ENCODE measurements around the gene KRTAP12-3. TPM values are rescaled to one million over a fixed set of nuclear protein-coding genes. Genes with fewer than 3 reads are reported as not detected.
"Not testable (repeated sequence)": the region's sequence is repeated elsewhere in the genome, so short reads cannot be mapped to it uniquely, and the experiment has no call there.

Gene KRTAP12-3
- total and polyA plus RNA-seq, 5 experiments from 2014 or later: not detected

DNA sequence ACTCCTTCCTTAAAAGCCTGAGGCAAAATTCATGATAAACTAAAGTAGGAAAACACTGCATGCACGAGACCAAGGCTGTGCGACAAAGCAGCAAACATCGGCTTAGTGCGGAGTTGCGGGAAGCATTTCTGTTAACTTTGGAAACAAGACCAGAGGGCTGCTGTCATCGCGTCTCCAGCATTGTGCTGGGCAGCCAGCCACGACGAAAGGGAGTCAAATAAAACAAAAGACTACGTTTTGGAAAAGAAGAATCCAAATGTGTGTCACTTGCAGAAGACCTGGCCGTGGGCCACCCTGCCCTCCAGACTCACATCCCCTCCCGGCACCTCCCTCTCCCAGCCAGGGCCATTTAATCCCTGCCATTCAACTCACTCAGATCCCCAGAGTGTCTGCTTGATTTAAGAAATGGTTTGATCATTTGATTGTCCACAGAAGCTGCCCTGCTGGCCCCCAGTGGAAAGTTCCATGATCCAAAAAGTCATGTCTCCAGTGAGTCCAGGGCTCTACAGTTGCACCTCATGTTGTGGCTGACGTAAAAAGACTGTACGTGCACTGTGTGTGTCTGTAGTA lies 13.9 kb upstream of the KRTAP12-3 start:
- POLR2A ChIA-PET: interaction anchor here (2.3 kb wide), 1 partner anchor 8 kb away, joined by 9 read pairs; no protein-coding TSS in a partner anchor
- Mint-ChIP-seq H3K27me3 (peaks cover 0 to 6% (median 0%) of the 10 kb centered on the region in 5 donors), H3K27ac (no peak overlapping the region), H3K36me3 (peaks cover 0 to 29% (median 14%) of the 10 kb centered on the region in 3 donors), H3K9me3 (peaks cover 10 to 58% (median 34%) of the 10 kb centered on the region in 9 donors), H3K4me1 (peaks cover 5 to 16% (median 9%) of the 10 kb centered on the region in 4 donors), H3K4me3 (no peak overlapping the region)
- no peak for ATAC-seq
- DNase-seq: no peak

DNA sequence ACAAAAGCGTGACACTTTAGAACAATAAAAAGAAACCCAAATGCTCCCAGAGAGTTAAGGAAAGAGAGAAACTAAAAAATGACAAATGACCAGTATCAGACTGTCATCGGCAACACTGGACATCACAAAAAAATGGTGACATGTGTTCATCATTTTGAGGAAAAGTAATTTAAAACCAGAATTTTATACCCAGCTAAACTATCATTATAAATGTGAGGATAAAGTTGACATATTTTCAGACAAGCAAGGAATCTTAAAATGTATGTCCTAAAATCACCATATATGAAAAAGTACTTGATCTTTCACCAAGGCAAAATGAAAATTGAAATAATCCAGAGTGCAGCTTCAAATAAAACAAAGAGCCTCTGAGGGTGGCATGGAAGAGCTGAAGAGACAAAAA lies 12.9 kb upstream of the KRTAP12-3 start:
- DNase-seq (no peak), ATAC-seq (no peak)
- Mint-ChIP-seq H3K27me3 (peaks cover 0 to 5% (median 0%) of the 10 kb centered on the region in 5 donors), H3K36me3 (peaks cover 0 to 29% (median 14%) of the 10 kb centered on the region in 3 donors), H3K4me3 (no peak overlapping the region), H3K9me3 (peaks cover 10 to 58% (median 34%) of the 10 kb centered on the region in 9 donors), H3K27ac (peak overlapping the region in 1 of 10 donors; percentile 28), H3K4me1 (peaks cover 5 to 18% (median 12%) of the 10 kb centered on the region in 4 donors)
- POLR2A ChIA-PET: interaction anchor here (0.6 to 1.4 kb wide), 3 partner anchors 13 to 1329 kb away, joined by 3 to 5 read pairs (median 3); partner anchors contain the start of gene KRTAP12-3

DNA sequence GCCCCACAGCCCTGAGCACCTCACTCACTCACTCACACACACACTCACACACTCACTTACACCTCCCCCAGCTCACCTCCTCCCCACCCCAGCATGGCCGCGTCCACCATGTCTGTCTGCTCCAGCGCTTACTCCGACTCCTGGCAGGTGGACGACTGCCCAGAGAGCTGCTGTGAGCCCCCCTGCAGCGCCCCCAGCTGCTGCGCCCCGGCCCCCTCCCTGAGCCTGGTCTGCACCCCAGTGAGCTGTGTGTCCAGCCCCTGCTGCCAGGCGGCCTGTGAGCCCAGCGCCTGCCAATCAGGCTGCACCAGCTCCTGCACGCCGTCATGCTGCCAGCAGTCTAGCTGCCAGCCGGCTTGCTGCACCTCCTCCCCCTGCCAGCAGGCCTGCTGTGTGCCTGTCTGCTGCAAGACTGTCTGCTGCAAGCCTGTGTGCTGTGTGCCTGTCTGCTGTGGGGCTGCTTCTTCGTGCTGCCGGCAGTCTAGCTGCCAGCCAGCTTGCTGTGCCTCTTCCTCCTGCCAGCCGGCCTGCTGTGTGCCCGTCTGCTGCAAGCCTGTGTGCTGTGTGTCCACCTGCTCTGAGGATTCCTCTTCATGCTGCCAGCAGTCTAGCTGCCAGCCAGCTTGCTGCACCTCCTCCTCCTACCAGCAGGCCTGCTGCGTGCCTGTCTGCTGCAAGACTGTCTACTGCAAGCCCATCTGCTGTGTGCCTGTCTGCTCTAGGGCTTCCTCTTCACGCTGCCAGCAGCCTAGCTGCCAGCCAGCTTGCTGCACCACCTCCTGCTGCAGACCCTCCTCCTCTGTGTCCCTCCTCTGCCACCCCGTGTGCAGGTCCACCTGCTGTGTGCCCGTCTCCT lies 11.1 kb upstream of the KRTAP12-3 start, which contains the start of gene KRTAP10-11:
Gene KRTAP10-11 (plus strand): TSS at position 49 of the 856 bp plus-strand sequence. CDS start 45 bp downstream, at position 94.
- not testable (repeated sequence) for ATAC-seq

DNA sequence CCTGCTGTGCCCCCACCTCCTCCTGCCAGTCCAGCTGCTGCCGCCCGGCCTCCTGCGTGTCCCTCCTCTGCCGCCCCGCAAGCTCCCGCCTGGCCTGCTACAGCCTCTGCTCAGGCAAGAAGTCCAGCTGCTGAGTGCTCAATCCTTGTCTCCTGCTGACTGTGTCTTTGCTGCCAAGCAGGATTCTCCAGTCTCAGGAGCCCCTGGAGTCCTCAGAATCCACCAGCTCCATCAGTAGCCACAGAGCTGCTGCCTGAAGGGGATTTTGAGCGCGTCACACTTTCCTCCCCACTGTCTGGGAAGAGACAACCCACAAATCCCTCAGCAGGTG lies 10.5 kb upstream of the KRTAP12-3 start:
- Mint-ChIP-seq H3K4me3 (peak overlapping the region in 1 of 10 donors; percentile 22), H3K27ac (peak overlapping the region in 7 of 10 donors; percentile 19 to 87 (median 52)), H3K9me3 (peaks cover 8 to 43% (median 24%) of the 10 kb centered on the region in 9 donors), H3K27me3 (no peaks in the 10 kb centered on the region), H3K4me1 (peaks cover 5 to 33% (median 15%) of the 10 kb centered on the region in 4 donors), H3K36me3 (peaks cover 0 to 20% (median 12%) of the 10 kb centered on the region in 3 donors)
- DNase-seq: no peak
- POLR2A ChIA-PET: interaction anchor here (1.7 kb wide), 1 partner anchor 10 kb away, joined by 6 read pairs; the partner anchor contains the start of gene KRTAP12-3
- no peak for ATAC-seq

More for the DNA sequence above, 11.1 kb upstream of the KRTAP12-3 start, which contains the start of gene KRTAP10-11:
- Mint-ChIP-seq H3K4me3 (peak within 1 kb of the TSS in 1 of 10 donors; percentile 22), H3K9me3 (peaks cover 10 to 46% (median 24%) of the 10 kb centered on the region in 9 donors), H3K36me3 (peaks cover 0 to 23% (median 12%) of the 10 kb centered on the region in 3 donors), H3K27ac (peak within 1 kb of the TSS in 7 of 10 donors; percentile 28 to 87 (median 52)), H3K4me1 (peaks cover 5 to 32% (median 15%) of the 10 kb centered on the region in 4 donors)
- DNase-seq, H3K27me3 Mint-ChIP-seq: not testable (repeated sequence)
- POLR2A ChIA-PET: interaction anchor here (0.9 to 1.7 kb wide), 2 partner anchors 11 to 22 kb away, joined by 5 to 6 read pairs; partner anchors contain the start of gene KRTAP12-3

DNA sequence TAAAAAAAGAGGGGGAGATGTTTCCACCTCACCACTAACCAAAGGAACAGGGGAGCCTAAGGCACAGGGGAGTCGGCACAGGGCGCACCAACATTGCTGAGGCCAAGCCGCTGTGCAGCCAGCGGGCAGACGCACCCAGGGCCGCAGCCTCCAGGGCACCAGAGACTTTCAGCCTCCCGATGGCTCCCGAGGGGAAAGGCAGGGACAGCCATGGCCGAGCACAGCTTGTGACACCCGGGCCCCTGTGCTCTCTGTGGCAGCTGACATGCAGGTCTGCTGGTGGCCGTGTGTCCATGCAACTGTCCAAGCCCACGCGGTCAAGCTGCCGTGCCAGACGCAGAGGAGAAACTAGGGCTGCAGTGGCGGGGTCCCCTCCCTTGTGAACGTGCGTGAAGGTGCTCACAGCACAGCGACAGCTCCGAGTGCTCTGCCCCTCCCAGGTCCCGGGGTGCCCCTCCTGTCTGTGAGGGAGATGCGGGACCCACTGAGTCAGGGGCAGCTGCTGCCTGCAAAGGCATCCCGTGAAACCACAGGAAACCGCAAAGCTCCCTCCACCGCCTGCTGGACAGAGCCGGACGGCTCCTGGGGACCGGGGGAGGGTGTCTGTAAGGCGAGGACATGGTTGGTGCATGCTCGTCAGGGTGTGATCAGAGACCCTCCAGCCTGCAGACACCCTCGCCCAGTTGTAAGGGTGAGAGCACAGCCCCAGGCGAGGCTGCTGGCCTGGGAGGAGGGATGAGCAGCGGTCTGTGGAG lies 9.0 kb upstream of the KRTAP12-3 start:
- no peak overlapping the region for H3K4me3 Mint-ChIP-seq
- H3K9me3 Mint-ChIP-seq: peaks cover 6 to 32% (median 14%) of the 10 kb centered on the region in 9 donors
- DNase-seq (no peak), ATAC-seq (no peak)
- H3K27ac Mint-ChIP-seq: peak overlapping the region in 1 of 10 donors; percentile 71
- no peaks in the 10 kb centered on the region for H3K27me3 Mint-ChIP-seq
- peaks cover 0 to 15% (median 12%) of the 10 kb centered on the region in 3 donors for H3K36me3 Mint-ChIP-seq
- POLR2A ChIA-PET: interaction anchor here (1.2 kb wide), 1 partner anchor 10 kb away, joined by 4 read pairs; the partner anchor contains the start of gene KRTAP12-3
- peaks cover 9 to 41% (median 22%) of the 10 kb centered on the region in 4 donors for H3K4me1 Mint-ChIP-seq

DNA sequence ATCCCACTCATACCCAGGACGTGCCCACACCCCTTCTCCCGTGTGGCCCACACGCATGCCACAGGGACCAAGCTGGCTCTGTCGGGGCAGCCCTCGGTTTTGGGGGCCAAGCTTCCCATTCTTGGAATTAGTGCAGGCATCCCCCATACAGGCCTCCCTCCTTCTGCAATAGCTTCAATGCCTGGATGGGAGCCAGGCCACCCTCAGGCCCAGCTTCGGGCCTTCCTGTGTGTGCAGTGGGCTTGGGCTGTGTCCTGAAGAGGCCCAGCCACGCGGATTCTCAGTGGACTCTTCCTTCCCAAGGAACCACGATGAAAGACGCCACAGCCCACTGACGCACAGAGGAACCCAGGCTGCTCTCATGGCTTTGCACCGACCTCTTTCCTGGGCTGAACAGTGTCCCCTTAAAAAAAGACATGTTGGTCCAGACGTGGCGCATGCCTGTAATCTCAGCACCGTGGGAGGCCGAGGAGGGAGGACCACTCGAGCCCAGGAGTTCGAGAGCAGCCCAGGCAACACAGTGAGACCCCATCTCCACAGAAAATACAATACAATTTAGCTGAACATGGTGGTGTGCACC lies 8.1 kb upstream of the KRTAP12-3 start:
- Mint-ChIP-seq H3K4me1 (peaks cover 13 to 50% (median 31%) of the 10 kb centered on the region in 4 donors), H3K36me3 (peaks cover 0 to 6% (median 5%) of the 10 kb centered on the region in 3 donors), H3K27ac (peak overlapping the region in 5 of 10 donors; percentile 35 to 71 (median 50)), H3K9me3 (peaks cover 1 to 31% (median 6%) of the 10 kb centered on the region in 9 donors), H3K27me3 (no peaks in the 10 kb centered on the region), H3K4me3 (no peak overlapping the region)
- DNase-seq (no peak), ATAC-seq (no peak)
- POLR2A ChIA-PET: interaction anchor here (1.2 kb wide), 1 partner anchor 9 kb away, joined by 4 read pairs; the partner anchor contains the start of gene KRTAP12-3

DNA sequence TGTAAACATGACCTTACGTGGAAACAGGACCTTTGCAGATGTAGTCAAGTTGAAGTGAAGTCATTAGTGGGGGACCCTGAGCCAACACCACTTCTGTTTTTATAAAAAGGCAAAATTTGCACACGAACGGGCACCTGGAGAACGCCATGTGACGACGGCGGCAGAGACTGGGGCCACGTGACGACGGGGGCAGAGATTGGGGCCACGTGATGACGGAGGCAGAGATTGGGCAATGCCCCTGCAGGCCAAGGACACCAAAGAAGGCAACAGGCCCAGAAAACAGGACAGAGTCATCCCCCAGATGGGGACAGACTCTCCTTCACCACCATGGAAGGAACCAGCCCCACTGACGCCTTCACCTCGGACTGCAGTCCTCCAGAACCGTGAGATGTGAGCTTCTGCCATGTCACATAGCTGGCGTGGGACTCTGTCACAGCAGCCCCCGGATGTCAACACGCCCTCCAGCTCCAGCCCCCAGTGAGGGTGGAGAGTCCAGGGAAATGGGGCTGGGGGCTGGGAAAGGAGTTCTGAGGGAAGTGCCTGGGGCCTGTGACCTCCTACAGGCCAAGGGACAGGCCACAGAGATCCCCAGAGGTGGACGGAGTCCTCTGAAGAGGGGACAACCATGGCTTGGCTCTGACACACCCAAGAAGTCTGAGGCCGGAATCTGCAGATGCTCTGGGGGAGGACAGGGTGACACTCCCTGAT lies 7.3 kb upstream of the KRTAP12-3 start:
- ATAC-seq: no peak
- Mint-ChIP-seq H3K4me1 (peaks cover 15 to 55% (median 38%) of the 10 kb centered on the region in 4 donors), H3K9me3 (peaks cover 0 to 28% (median 0%) of the 10 kb centered on the region in 9 donors), H3K27me3 (no peaks in the 10 kb centered on the region), H3K4me3 (peak overlapping the region in 1 of 10 donors; percentile 54), H3K36me3 (no peaks in the 10 kb centered on the region), H3K27ac (peak overlapping the region in 8 of 10 donors; percentile 35 to 73 (median 58))
- POLR2A ChIA-PET: interaction anchor here (2.8 kb wide), 1 partner anchor 8 kb away, joined by 9 read pairs; no protein-coding TSS in a partner anchor
- DNase-seq: no peak

DNA sequence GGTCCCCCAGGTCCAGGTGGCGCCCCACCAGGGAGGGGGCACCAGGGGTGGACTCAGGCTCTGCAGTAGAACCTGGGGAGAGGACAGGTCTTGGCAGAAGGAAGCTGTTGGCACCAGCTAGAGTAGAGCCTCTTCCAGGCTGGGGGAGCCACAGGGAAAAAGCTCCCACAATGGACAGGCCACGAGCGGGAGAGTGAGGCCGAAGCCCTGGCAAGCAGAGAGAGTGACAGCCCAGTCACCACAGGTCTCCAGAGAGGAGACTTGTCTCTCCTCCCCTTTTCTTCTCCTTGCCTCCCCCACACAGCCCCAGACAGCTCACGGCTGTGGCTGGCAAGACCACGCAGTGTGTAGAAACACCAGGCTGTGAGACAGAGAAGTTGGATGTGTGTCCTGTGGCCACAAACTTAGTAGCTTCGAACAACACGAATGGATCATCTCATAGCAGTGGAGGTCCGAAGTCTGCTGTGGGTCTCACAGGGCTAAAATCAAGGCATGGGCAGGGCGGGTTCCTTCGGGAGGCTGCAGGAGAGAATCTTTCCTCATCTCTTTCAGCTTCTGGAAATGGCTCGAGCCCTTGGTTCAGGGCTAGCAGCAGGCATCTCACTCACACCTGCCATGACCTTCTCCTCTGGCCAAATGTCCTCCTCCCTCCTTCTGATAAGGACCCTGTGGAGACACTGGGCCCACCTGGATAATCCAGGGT lies 6.6 kb upstream of the KRTAP12-3 start:
- no peak for DNase-seq

DNA sequence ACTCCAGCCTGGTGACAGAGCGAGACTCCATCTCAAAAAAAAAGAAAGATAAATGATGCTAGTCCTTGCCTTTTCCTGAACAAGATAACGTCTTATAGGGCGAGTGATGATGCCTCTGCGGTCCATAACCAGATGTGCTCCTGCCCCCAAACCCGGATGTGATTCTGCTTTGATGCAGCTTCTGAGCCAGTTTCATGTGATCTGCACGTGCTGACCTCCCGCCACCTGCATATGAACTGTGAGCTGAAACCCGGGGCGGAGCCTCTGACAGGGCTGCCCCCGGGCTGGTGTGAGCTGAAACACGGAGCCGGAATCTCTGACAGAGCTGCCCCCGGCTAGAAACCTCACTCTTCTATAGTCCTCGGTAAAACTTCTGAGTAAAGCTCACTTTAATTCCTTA lies 4.6 kb upstream of the KRTAP12-3 start:
- POLR2A ChIA-PET: interaction anchor here (0.6 to 2.8 kb wide), 5 partner anchors 10 to 70 kb away, joined by 3 to 9 read pairs (median 6); no protein-coding TSS in a partner anchor

More for the DNA sequence above, 6.6 kb upstream of the KRTAP12-3 start:
- Mint-ChIP-seq H3K36me3 (peaks cover 0 to 4% (median 3%) of the 10 kb centered on the region in 3 donors), H3K9me3 (peaks cover 0 to 32% (median 4%) of the 10 kb centered on the region in 9 donors), H3K27me3 (no peaks in the 10 kb centered on the region), H3K4me1 (peaks cover 15 to 58% (median 44%) of the 10 kb centered on the region in 4 donors), H3K27ac (peak overlapping the region in 7 of 10 donors; percentile 40 to 90 (median 81)), H3K4me3 (peak overlapping the region in 1 of 10 donors; percentile 29)
- POLR2A ChIA-PET: interaction anchor here (0.7 to 2.8 kb wide), 2 partner anchors 8 to 61 kb away, joined by 4 to 9 read pairs; no protein-coding TSS in a partner anchor
- ATAC-seq: no peak

More for the DNA sequence above, 4.6 kb upstream of the KRTAP12-3 start:
- H3K4me3 Mint-ChIP-seq: peak overlapping the region in 1 of 10 donors; percentile 86
- ATAC-seq: no peak
- peaks cover 2 to 17% (median 17%) of the 10 kb centered on the region in 3 donors for H3K36me3 Mint-ChIP-seq
- H3K4me1 Mint-ChIP-seq: peaks cover 21 to 69% (median 55%) of the 10 kb centered on the region in 4 donors
- DNase-seq: peak in 5 of 10 donors; percentile 7 to 37 (median 35)
- no peaks in the 10 kb centered on the region for H3K27me3 Mint-ChIP-seq
- H3K27ac Mint-ChIP-seq: peak overlapping the region; percentile 89 to 99 (median 94)
- peaks cover 0 to 42% (median 18%) of the 10 kb centered on the region in 9 donors for H3K9me3 Mint-ChIP-seq
